HG02571 (cell line): ENCODE results near the gene RPS6KA4.

Source experiments
- ATAC-seq: cut with Tn5 transposase; IDR thresholded peaks from one replicate; pipeline ENCODE4 v1.9.1; 2021; ENCODE audit warnings: mild to moderate bottlenecking, moderate library complexity; ENCODE audit not compliant: unreplicated experiment

Gene RPS6KA4

GRCh38 chr11:64384981-64385944 lies 26.3 kb downstream of the RPS6KA4 start:
- no peak for ATAC-seq

GRCh38 chr11:64385945-64386704 lies 27.2 kb downstream of the RPS6KA4 start:
- no peak for ATAC-seq

- no peak for ATAC-seq
Observed at GRCh38 chr11:64387916-64388315, 29.0 kb downstream of the RPS6KA4 start.

GRCh38 chr11:64388894-64389293 lies 29.9 kb downstream of the RPS6KA4 start:
- ATAC-seq = no peak

- no peak for ATAC-seq
Observed at GRCh38 chr11:64389851-64390250, 30.9 kb downstream of the RPS6KA4 start.

- ATAC-seq = no peak
Observed at GRCh38 chr11:64390558-64390957, 31.6 kb downstream of the RPS6KA4 start.

GRCh38 chr11:64391839-64392238 lies 32.9 kb downstream of the RPS6KA4 start:
- ATAC-seq = no peak

GRCh38 chr11:64395545-64396078 lies 36.6 kb downstream of the RPS6KA4 start:
- no peak for ATAC-seq

GRCh38 chr11:64396079-64396591 lies 37.2 kb downstream of the RPS6KA4 start:
- ATAC-seq = no peak

GRCh38 chr11:64400102-64400501 lies 41.1 kb downstream of the RPS6KA4 start:
- ATAC-seq = no peak

GRCh38 chr11:64400667-64401066 lies 41.7 kb downstream of the RPS6KA4 start:
- no peak for ATAC-seq

GRCh38 chr11:64401775-64402174 lies 42.8 kb downstream of the RPS6KA4 start:
- no peak for ATAC-seq

- no peak for ATAC-seq
Observed at GRCh38 chr11:64403106-64403505, 44.1 kb downstream of the RPS6KA4 start.

- no peak for ATAC-seq
Observed at GRCh38 chr11:64406221-64406946, 47.4 kb downstream of the RPS6KA4 start.

- ATAC-seq = no peak
Observed at GRCh38 chr11:64407221-64407620, 48.3 kb downstream of the RPS6KA4 start.

GRCh38 chr11:64407630-64408029 lies 48.7 kb downstream of the RPS6KA4 start:
- ATAC-seq = no peak

GRCh38 chr11:64409278-64409677 lies 50.3 kb downstream of the RPS6KA4 start:
- no peak for ATAC-seq

GRCh38 chr11:64409707-64410403 lies 50.9 kb downstream of the RPS6KA4 start:
- ATAC-seq = no peak

- ATAC-seq = no peak
Observed at GRCh38 chr11:64410404-64410734, 51.4 kb downstream of the RPS6KA4 start.

- no peak for ATAC-seq
Observed at GRCh38 chr11:64413417-64413816, 54.5 kb downstream of the RPS6KA4 start.
